Karpas-422 (cell line): ENCODE results near the gene MRM1. TPM values are rescaled to one million over a fixed set of nuclear protein-coding genes. Genes with fewer than 3 reads are reported as not detected.

Source experiments
- DNase-seq: peaks from one replicate; pipeline ENCODE4 v3.0.0-alpha.2; 2015
- H2AFZ ChIP-seq: fragments of 200-600 bp; sonication (generic); 2 replicates; pipeline ENCODE4 v1.6.1; 2014; ENCODE audit warnings: antibody characterized with exemption, low read length, mixed read lengths
- H3K27ac ChIP-seq: fragments of 200-600 bp; sonication (generic); 2 replicates; pipeline ENCODE4 v1.5.1; 2014; ENCODE audit warnings: mild to moderate bottlenecking, low read length, moderate library complexity
- H3K27me3 ChIP-seq: fragments of 200-600 bp; sonication (generic); 2 replicates; pipeline ENCODE4 v1.6.1; 2014; ENCODE audit warnings: low read length, mixed read lengths
- H3K36me3 ChIP-seq: fragments of 200-600 bp; sonication (generic); 2 replicates; pipeline ENCODE4 v1.6.1; 2014; ENCODE audit warnings: low read length, mixed read lengths; ENCODE audit not compliant: insufficient read depth
- H3K4me1 ChIP-seq: fragments of 200-600 bp; sonication (generic); 2 replicates; pipeline ENCODE4 v1.6.1; 2014; ENCODE audit warnings: mild to moderate bottlenecking, low read length, mixed read lengths
- H3K4me2 ChIP-seq: fragments of 200-600 bp; sonication (generic); 2 replicates; pipeline ENCODE4 v1.6.1; 2014; ENCODE audit warnings: low read length, low read depth, mild to moderate bottlenecking; ENCODE audit not compliant: poor library complexity, severe bottlenecking
- H3K4me3 ChIP-seq: fragments of 200-600 bp; sonication (generic); 2 replicates; pipeline ENCODE4 v1.5.1; 2014; ENCODE audit warnings: mild to moderate bottlenecking, antibody characterized with exemption, low read length, mixed read lengths
- H3K79me2 ChIP-seq: fragments of 200-600 bp; sonication (generic); 2 replicates; pipeline ENCODE4 v1.6.1; 2014; ENCODE audit warnings: mild to moderate bottlenecking, low read length, mixed read lengths
- H3K9ac ChIP-seq: fragments of 200-600 bp; sonication (generic); 2 replicates; pipeline ENCODE4 v1.6.0; 2014; ENCODE audit warnings: low read length
- H3K9me2 ChIP-seq: fragments of 200-600 bp; sonication (generic), shearing (Covaris generic); replicated peaks from 2 replicates; pipeline ENCODE4 v1.6.0; 2014; ENCODE audit warnings: mild to moderate bottlenecking, low read length, moderate library complexity; ENCODE audit not compliant: insufficient read depth
- H3K9me3 ChIP-seq: fragments of 300-700, 200-600 bp; sonication (generic); 2 replicates; pipeline ENCODE4 v1.6.1; 2014; ENCODE audit warnings: low read length, mixed read lengths
- H4K20me1 ChIP-seq: fragments of 200-600 bp; sonication (generic); 2 replicates; pipeline ENCODE4 v1.6.1; 2014; ENCODE audit warnings: mild to moderate bottlenecking, antibody characterized with exemption, low read length, low read depth; ENCODE audit not compliant: insufficient read depth
- total RNA-seq: library from RNA; depleted of rRNA; stranded (reverse); fragments of >200 nt; shearing (Covaris generic); gene quantifications from 2 replicates; pipeline ENCODE4 v1.2.3, GENCODE V29; 2014; ENCODE audit warnings: low replicate concordance

The MRM1 gene
- total RNA-seq, 1 experiment from 2014 or later: 11.7 TPM

DNA sequence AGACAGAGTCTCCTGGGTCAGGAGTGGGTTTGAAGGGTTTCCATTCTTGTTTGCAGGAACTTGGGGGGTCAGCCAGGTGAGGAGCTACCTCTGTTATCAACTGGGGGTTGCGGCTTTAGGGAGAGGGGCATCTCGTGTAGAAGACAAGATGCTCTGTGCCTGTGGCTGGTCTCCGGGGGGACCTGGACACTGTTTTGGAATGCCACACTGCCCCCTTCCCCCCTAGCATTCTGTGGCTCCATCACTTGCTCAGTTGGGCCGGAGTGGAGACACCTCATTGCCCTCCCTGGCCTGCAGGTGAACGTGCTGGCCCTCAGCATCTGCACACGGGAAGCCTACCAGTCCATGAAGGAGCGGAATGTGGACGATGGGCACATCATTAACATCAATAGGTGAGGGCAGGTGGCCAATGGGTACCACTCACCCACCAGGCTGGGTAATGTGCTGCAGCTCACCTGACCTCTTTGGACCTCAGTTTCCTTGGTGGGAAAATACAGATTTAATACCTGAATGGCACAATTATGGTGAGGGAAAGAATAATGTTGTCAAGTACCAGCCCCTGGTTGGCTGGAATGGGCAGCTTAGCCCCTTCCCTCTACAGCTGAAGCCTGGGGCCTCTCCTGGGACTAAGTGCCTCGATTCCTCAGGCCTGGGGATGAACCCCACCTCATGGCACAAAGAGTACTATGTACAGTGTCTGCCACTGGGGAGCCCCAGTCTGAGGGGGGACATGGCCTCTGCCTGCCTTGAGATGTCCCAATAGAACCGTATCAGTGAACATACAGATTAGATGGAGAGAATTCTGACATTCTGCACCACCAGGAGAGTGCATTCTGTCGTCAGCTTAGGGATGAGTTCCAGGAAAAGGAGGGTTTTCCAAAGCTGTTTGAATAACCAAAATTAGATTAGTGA lies 3.3 kb upstream of the MRM1 start:
- H3K4me3 ChIP-seq: no peak overlapping the region
- H3K79me2 ChIP-seq: peaks cover 36% of the 10 kb centered on the region
- H3K9me2 ChIP-seq: no peaks in the 10 kb centered on the region
- no peak overlapping the region for H3K27ac ChIP-seq
- no peak overlapping the region for H3K9ac ChIP-seq
- DNase-seq: no peak
- H4K20me1 ChIP-seq: no peaks in the 10 kb centered on the region
- H3K4me2 ChIP-seq: no peak overlapping the region
- no peaks in the 10 kb centered on the region for H3K27me3 ChIP-seq
- no peak overlapping the region for H2AFZ ChIP-seq
- H3K36me3 ChIP-seq: no peaks in the 10 kb centered on the region
- H3K4me1 ChIP-seq: peaks cover 25% of the 10 kb centered on the region
- no peaks in the 10 kb centered on the region for H3K9me3 ChIP-seq

GRCh38 chr17:36598951-36599401 lies 2.4 kb upstream of the MRM1 start:
- Histone ChIP-seq H3K9ac (no peak overlapping the region), H3K9me2 (no peaks in the 10 kb centered on the region)
- no peak for DNase-seq

DNA sequence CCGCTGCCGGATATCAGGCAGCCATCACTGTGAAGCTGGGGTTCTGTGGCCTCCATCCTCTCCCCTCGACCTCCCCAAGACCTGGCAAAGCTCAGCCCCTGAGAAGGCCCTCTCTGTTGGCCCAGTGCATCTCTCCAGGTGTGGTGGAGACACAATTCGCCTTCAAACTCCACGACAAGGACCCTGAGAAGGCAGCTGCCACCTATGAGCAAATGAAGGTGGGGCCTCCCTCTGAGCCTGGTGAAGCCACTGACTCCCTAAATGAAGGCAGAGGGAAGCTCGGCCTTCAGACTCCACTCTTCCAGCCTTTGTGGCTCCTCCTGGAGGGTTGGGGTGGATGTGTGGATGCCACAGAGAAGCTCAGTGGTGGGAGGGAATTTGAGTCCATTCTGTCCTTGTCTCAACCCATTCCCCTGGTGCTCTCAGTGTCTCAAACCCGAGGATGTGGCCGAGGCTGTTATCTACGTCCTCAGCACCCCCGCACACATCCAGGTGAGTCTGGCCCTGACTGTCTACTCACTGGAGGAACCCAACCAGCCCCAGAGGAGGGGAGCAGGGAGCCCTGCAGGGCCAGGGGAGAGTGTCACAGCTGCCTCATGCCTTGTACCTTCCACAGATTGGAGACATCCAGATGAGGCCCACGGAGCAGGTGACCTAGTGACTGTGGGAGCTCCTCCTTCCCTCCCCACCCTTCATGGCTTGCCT lies 1.7 kb upstream of the MRM1 start:
- no peaks in the 10 kb centered on the region for H3K27me3 ChIP-seq
- no peaks in the 10 kb centered on the region for H4K20me1 ChIP-seq
- peak overlapping the region; percentile 97; the same call in 1 of the 2 replicates for H3K9ac ChIP-seq
- no peak overlapping the region for H3K4me2 ChIP-seq
- peaks cover 6% of the 10 kb centered on the region; the same call in 1 of the 2 replicates for H3K36me3 ChIP-seq
- no peak overlapping the region for H3K4me3 ChIP-seq
- no peak overlapping the region for H2AFZ ChIP-seq
- no peak for DNase-seq
- no peaks in the 10 kb centered on the region for H3K9me2 ChIP-seq
- no peaks in the 10 kb centered on the region for H3K9me3 ChIP-seq
- peaks cover 37% of the 10 kb centered on the region for H3K79me2 ChIP-seq
- peak overlapping the region; percentile 68; the same call in 1 of the 2 replicates for H3K27ac ChIP-seq
- H3K4me1 ChIP-seq: peaks cover 27% of the 10 kb centered on the region

More at GRCh38 chr17:36598951-36599401, 2.4 kb upstream of the MRM1 start:
- Histone ChIP-seq H3K27ac (no peak overlapping the region), H3K27me3 (no peaks in the 10 kb centered on the region), H4K20me1 (no peaks in the 10 kb centered on the region), H3K4me3 (no peak overlapping the region), H3K79me2 (peaks cover 35% of the 10 kb centered on the region), H3K36me3 (peaks cover 4% of the 10 kb centered on the region; the same call in 1 of the 2 replicates), H2AFZ (no peak overlapping the region), H3K4me2 (no peak overlapping the region), H3K4me1 (peaks cover 25% of the 10 kb centered on the region), H3K9me3 (no peaks in the 10 kb centered on the region)

GRCh38 chr17:36600465-36600864 lies 918 bp upstream of the MRM1 start:
- peak overlapping the region; percentile 82 for H3K4me3 ChIP-seq
- no peak for DNase-seq
- H4K20me1 ChIP-seq: no peaks in the 10 kb centered on the region
- no peak overlapping the region for H2AFZ ChIP-seq
- peak overlapping the region; percentile 68 for H3K27ac ChIP-seq
- H3K9me3 ChIP-seq: no peaks in the 10 kb centered on the region
- H3K27me3 ChIP-seq: no peaks in the 10 kb centered on the region
- H3K79me2 ChIP-seq: peaks cover 44% of the 10 kb centered on the region
- peaks cover 6% of the 10 kb centered on the region; the same call in 1 of the 2 replicates for H3K36me3 ChIP-seq
- H3K4me2 ChIP-seq: peak overlapping the region; percentile 88
- H3K9me2 ChIP-seq: no peaks in the 10 kb centered on the region
- peak overlapping the region; percentile 97 for H3K9ac ChIP-seq
- peaks cover 27% of the 10 kb centered on the region for H3K4me1 ChIP-seq

- Histone ChIP-seq H3K9me2 (no peaks in the 10 kb centered on the region), H3K9me3 (no peaks in the 10 kb centered on the region), H3K27ac (peak overlapping the region; percentile 68), H3K9ac (peak overlapping the region; percentile 97), H3K4me3 (peak overlapping the region; percentile 82), H3K36me3 (peaks cover 6% of the 10 kb centered on the region; the same call in 1 of the 2 replicates), H3K4me1 (peaks cover 27% of the 10 kb centered on the region), H4K20me1 (no peaks in the 10 kb centered on the region), H2AFZ (no peak overlapping the region; the same call in 1 of the 2 replicates), H3K27me3 (no peaks in the 10 kb centered on the region), H3K79me2 (peaks cover 45% of the 10 kb centered on the region), H3K4me2 (peak overlapping the region; percentile 88)
- no peak for DNase-seq
Observed at GRCh38 chr17:36600936-36601302, 464 bp upstream of the MRM1 start.

DNA sequence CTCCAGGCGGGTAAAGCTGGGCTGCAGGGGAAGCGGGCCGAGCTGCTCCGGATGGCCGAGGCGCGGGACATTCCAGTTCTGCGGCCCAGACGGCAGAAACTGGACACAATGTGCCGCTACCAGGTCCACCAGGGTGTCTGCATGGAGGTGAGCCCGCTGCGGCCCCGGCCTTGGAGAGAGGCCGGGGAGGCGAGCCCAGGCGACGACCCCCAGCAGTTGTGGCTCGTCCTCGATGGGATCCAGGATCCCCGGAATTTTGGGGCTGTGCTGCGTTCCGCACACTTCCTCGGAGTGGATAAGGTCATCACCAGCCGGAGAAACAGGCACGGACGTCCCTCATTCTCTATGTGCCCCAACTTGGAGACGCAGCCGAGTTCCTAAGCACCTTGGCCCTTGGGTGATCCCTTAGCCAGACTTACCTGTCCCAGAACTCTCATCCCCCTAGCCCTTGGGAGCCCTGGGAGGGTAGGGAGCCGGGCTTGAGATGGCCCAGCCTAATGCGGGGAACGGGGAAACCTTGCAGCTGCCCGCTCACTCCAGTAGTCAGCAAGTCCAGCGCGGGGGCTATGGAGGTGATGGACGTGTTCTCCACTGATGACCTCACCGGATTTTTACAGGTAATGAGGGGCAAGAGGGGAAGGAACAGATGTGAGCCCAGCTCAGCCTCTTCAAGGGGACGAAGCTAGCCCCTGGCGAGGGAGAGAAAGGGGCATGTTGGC lies 806 bp downstream of the MRM1 start:
- peak; percentile 65 for DNase-seq
- H3K9me3 ChIP-seq: no peaks in the 10 kb centered on the region
- H3K9me2 ChIP-seq: no peaks in the 10 kb centered on the region
- peak overlapping the region; percentile 63; the same call in 1 of the 2 replicates for H3K27ac ChIP-seq
- H3K9ac ChIP-seq: peak overlapping the region; percentile 97
- H2AFZ ChIP-seq: no peak overlapping the region
- H3K4me2 ChIP-seq: peak overlapping the region; percentile 88
- no peaks in the 10 kb centered on the region for H4K20me1 ChIP-seq
- peaks cover 6% of the 10 kb centered on the region; the same call in 1 of the 2 replicates for H3K36me3 ChIP-seq
- peak overlapping the region; percentile 82 for H3K4me3 ChIP-seq
- H3K79me2 ChIP-seq: peaks cover 51% of the 10 kb centered on the region
- no peaks in the 10 kb centered on the region for H3K27me3 ChIP-seq
- peaks cover 27% of the 10 kb centered on the region for H3K4me1 ChIP-seq

DNA sequence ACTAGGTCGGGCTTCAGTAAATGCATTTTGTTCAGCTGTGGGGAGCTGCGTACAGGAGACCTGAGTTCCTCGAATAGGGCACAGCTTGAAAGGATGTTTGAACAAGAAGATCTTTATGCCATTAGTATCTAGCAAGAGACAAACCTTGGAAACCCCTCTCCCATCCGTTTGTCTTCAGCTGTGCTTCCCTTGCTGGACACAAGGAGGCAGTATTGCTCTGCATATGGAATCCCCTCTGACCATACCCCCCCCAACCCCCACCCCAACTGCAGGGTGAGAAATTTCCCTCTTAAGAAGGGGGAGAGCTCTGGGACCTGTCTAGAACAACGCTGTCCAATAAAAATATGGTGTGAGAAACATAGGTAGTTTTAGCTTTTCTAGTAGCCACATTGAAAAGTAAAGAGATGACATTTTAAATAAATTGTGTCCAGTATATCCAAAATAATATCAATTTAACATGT lies 1.6 kb downstream of the MRM1 start:
- H3K27ac ChIP-seq: peak overlapping the region; percentile 63; the same call in 1 of the 2 replicates
- peaks cover 31% of the 10 kb centered on the region for H3K4me1 ChIP-seq
- peak; percentile 92 for DNase-seq
- H4K20me1 ChIP-seq: no peaks in the 10 kb centered on the region
- H2AFZ ChIP-seq: no peak overlapping the region
- no peaks in the 10 kb centered on the region for H3K27me3 ChIP-seq
- H3K79me2 ChIP-seq: peaks cover 52% of the 10 kb centered on the region
- no peaks in the 10 kb centered on the region for H3K9me3 ChIP-seq
- no peaks in the 10 kb centered on the region for H3K9me2 ChIP-seq
- peak overlapping the region; percentile 97 for H3K9ac ChIP-seq
- H3K4me2 ChIP-seq: peak overlapping the region; percentile 88
- H3K36me3 ChIP-seq: peaks cover 11% of the 10 kb centered on the region; the same call in 1 of the 2 replicates
- peak overlapping the region; percentile 82 for H3K4me3 ChIP-seq
